Trophoblast cell (in vitro differentiated cells and primary cell): ENCODE data around the gene TUB.

Experiments used
- DNase-seq, 2 donors: peaks; one replicate each; pipeline ENCODE4 v3.0.0-alpha.2; 2016
- H2AFZ ChIP-seq: 2 replicates; pipeline ENCODE4 v1.6.1; 2013; ENCODE audit warnings: low read length, moderate library complexity, mild to moderate bottlenecking; ENCODE audit not compliant: insufficient read depth, poor library complexity
- H2AK5ac ChIP-seq: 2 replicates; pipeline ENCODE4 v1.6.1; 2013; ENCODE audit warnings: mild to moderate bottlenecking, low read length
- H2BK120ac ChIP-seq: 2 replicates; pipeline ENCODE4 v1.6.1; 2013; ENCODE audit warnings: low read length, mild to moderate bottlenecking, moderate library complexity; ENCODE audit not compliant: insufficient read depth, poor library complexity
- H2BK12ac ChIP-seq: 2 replicates; pipeline ENCODE4 v1.6.1; 2013; ENCODE audit warnings: mild to moderate bottlenecking, low read length, moderate library complexity
- H2BK5ac ChIP-seq: 2 replicates; pipeline ENCODE4 v1.6.1; 2013; ENCODE audit warnings: low read length, low read depth, moderate library complexity, mild to moderate bottlenecking; ENCODE audit not compliant: poor library complexity
- H3K14ac ChIP-seq: 2 replicates; pipeline ENCODE4 v1.6.1; 2013; ENCODE audit warnings: mild to moderate bottlenecking, low read length
- H3K18ac ChIP-seq: 2 replicates; pipeline ENCODE4 v1.6.1; 2013; ENCODE audit warnings: mild to moderate bottlenecking, low read length
- H3K23ac ChIP-seq: 2 replicates; pipeline ENCODE4 v1.6.1; 2013; ENCODE audit warnings: low read length
- H3K27ac ChIP-seq: 2 replicates; pipeline ENCODE4 v1.5.1; 2013; ENCODE audit warnings: low read depth, mild to moderate bottlenecking, inconsistent platforms, low read length, moderate library complexity
- H3K27me3 ChIP-seq: 2 replicates; pipeline ENCODE4 v1.6.1; 2013; ENCODE audit warnings: inconsistent platforms, mild to moderate bottlenecking, low read length, moderate library complexity; ENCODE audit not compliant: insufficient read depth
- H3K36me3 ChIP-seq, 2 experiments: 1 replicate in 1 of 2; 2 replicates in 1 of 2; pipeline ENCODE4 v1.6.1; 2013; ENCODE audit warnings: low read length in 2 of 2, mild to moderate bottlenecking in 2 of 2, moderate library complexity in 1 of 2; ENCODE audit not compliant: insufficient read depth in 2 of 2, control insufficient read depth in 1 of 2
- H3K4ac ChIP-seq: 2 replicates; pipeline ENCODE4 v1.6.1; 2013; ENCODE audit warnings: low read depth, mild to moderate bottlenecking, low read length, moderate library complexity
- H3K4me1 ChIP-seq, 2 experiments: 1 replicate in 1 of 2; 2 replicates in 1 of 2; pipeline ENCODE4 v1.6.1; 2013; ENCODE audit warnings: low read length in 2 of 2, mild to moderate bottlenecking in 2 of 2, moderate library complexity in 1 of 2; ENCODE audit not compliant: insufficient read depth in 2 of 2, control insufficient read depth in 1 of 2
- H3K4me2 ChIP-seq: 2 replicates; pipeline ENCODE4 v1.6.1; 2013; ENCODE audit warnings: inconsistent platforms, mild to moderate bottlenecking, low read length, moderate library complexity
- H3K4me3 ChIP-seq: 2 replicates; pipeline ENCODE4 v1.5.1; 2013; ENCODE audit warnings: mild to moderate bottlenecking, low read depth, low read length, inconsistent platforms
- H3K79me1 ChIP-seq: one replicate; pipeline ENCODE4 v1.6.1; 2013; ENCODE audit warnings: low read length
- H3K79me2 ChIP-seq: 2 replicates; pipeline ENCODE4 v1.6.1; 2013; ENCODE audit warnings: low read length, mild to moderate bottlenecking; ENCODE audit not compliant: control insufficient read depth, insufficient read depth, poor library complexity
- H3K9ac ChIP-seq: 2 replicates; pipeline ENCODE4 v1.6.1; 2013; ENCODE audit warnings: mild to moderate bottlenecking, low read length
- H3K9me3 ChIP-seq: 2 replicates; pipeline ENCODE4 v1.6.1; 2013; ENCODE audit warnings: low read depth, mild to moderate bottlenecking, control low read depth, inconsistent platforms, low read length; ENCODE audit not compliant: insufficient read depth
- H4K12ac ChIP-seq: 2 replicates; pipeline ENCODE4 v1.6.1; 2013; ENCODE audit warnings: low read depth, mild to moderate bottlenecking, low read length, moderate library complexity
- H4K8ac ChIP-seq: 2 replicates; pipeline ENCODE4 v1.6.1; 2013; ENCODE audit warnings: low read depth, mild to moderate bottlenecking, low read length, moderate library complexity
- H4K91ac ChIP-seq: one replicate; pipeline ENCODE4 v1.6.1; 2013; ENCODE audit warnings: low read depth, mild to moderate bottlenecking, low read length, moderate library complexity
- WGBS: extraction: QIAGEN DNeasy Blood & Tissue Kit; methylation state at CpG from one replicate; pipeline ENCODE4 v1.1.7; 2013; ENCODE audit warnings: missing lambda C conversion rate; ENCODE audit not compliant: insufficient read length, insufficient coverage; ENCODE audit errors: extremely low coverage; 5-methylcytosine and 5-hydroxymethylcytosine counted together

TUB gene

DNA sequence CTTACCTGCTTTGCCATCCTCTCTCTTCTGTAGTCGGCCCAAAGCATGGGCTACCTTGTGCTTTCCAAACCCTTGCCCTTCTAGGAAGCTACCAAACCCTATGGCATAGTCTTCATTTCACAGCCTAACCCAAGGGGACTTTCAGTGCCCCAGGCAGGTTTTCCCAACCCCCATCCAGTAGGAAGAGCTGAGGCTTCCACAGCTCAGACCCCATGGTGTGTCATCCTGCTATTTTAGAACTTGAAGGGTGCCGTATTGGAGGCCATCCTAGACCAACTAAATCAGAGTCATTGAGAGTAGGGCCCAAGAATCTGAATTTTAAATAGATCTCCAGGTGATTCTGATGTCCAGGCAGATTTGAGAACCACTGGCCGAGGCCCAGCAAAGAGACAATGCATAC is 31.9 kb upstream of the TUB start:
- Histone ChIP-seq H3K36me3 (no peaks in the 10 kb centered on the region), H2BK12ac (no peak overlapping the region), H3K27me3 (peaks cover 2% of the 10 kb centered on the region), H3K4me3 (no peak overlapping the region), H3K4me1 (peaks cover 0 to 2% of the 10 kb centered on the region in 2 experiments), H3K79me2 (no peaks in the 10 kb centered on the region), H4K8ac (no peak overlapping the region), H2AK5ac (no peak overlapping the region), H3K79me1 (no peaks in the 10 kb centered on the region), H2BK120ac (no peak overlapping the region), H2AFZ (no peak overlapping the region), H3K4ac (no peak overlapping the region), H3K9me3 (no peaks in the 10 kb centered on the region), H2BK5ac (no peak overlapping the region), H3K18ac (no peak overlapping the region), H4K12ac (no peak overlapping the region), H3K23ac (peak overlapping the region; percentile 80), H3K4me2 (no peak overlapping the region), H3K9ac (peak overlapping the region; percentile 13), H3K27ac (no peak overlapping the region), H4K91ac (no peak overlapping the region), H3K14ac (no peak overlapping the region)
- no peak for DNase-seq
- no CpG with 5 or more reads among the region's 3 CpGs for WGBS

DNA sequence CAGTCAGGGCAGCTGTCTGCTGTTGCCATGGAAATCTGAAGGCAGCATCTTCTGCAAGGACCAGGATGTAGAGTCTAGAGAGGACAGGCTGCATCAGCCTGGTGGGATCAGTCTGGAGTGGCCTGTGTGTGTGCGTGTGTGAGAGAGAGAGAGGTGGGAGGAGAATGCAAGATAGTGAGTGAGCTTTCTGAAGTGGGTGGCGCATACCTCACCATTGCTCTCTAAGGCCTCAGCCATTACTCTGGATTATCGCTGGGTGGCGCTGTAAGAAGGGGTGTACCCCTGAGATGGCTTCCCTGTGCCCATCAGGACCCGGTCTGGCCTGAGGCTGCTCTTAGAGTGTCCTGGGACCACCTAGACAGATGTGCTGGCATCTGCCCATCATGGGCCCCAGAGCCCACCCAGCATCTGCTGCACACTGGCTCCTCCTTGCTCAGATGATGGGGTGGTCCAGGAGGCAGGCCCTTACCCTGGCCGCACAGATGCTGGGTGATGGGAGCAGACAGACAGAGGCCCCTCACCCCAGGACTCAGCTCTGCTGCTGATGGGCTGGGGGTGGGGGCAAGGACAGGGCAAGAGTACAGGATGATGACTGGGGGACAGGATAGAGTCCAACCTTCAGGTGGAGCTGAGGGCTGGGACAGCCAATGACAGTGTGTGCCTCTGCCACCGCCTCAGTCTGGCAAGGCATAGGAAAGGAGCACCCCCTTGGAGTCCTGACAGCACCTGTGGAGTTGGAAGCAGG is 25.7 kb upstream of the TUB start:
- Histone ChIP-seq H2AFZ (no peak overlapping the region), H2BK5ac (no peak overlapping the region), H3K27me3 (no peaks in the 10 kb centered on the region), H3K4me1 (no peaks in the 10 kb centered on the region), H4K91ac (no peak overlapping the region), H3K23ac (no peak overlapping the region), H3K36me3 (no peaks in the 10 kb centered on the region), H4K12ac (no peak overlapping the region), H3K79me1 (no peaks in the 10 kb centered on the region), H3K4me2 (no peak overlapping the region), H3K79me2 (no peaks in the 10 kb centered on the region), H2BK12ac (no peak overlapping the region), H3K4ac (no peak overlapping the region), H3K18ac (no peak overlapping the region), H3K9ac (no peak overlapping the region), H3K4me3 (no peak overlapping the region), H3K9me3 (no peaks in the 10 kb centered on the region), H2AK5ac (no peak overlapping the region), H3K14ac (no peak overlapping the region), H2BK120ac (no peak overlapping the region), H3K27ac (no peak overlapping the region), H4K8ac (no peak overlapping the region)
- no CpG with 5 or more reads among the region's 7 CpGs for WGBS
- no peak for DNase-seq

DNA sequence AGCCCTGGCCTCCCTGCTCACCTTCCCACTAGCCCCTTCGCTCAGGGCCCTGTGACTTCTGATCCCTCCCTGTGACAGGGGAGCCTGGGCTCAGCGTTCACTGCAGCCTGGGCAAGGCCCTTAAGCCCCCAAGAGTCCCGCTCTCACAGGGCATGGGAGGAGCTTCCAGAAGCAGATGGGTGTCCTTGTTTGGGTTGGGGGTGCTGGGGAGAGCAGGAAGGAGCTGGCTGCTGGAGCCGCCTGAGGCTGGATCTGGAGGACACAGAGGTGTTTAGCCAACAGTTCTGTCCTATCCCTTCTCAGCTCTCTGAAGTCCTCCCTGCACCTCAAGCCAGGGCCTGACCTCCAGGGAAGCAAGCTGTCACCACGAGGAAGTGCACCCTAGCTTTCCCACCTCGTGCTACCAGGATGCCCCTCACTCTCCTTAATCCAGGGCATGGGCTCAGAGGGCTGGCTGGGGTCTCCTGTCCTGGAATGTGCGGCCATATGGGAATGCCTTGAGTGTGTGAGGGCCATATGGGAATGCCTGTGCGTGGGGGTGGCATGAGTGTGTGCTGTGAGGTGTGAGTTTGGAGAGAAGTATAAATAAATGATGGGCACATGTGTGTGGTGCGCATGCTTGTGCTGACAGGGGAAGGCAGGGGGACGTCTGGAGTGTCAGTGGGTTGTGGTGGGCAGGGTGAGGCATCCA is 25.0 kb upstream of the TUB start:
- Histone ChIP-seq H3K27me3 (no peaks in the 10 kb centered on the region), H2AFZ (no peak overlapping the region), H3K4me2 (no peak overlapping the region), H3K36me3 (no peaks in the 10 kb centered on the region), H3K9me3 (no peaks in the 10 kb centered on the region), H4K8ac (no peak overlapping the region), H2AK5ac (no peak overlapping the region), H3K4me1 (no peaks in the 10 kb centered on the region), H2BK12ac (no peak overlapping the region), H3K79me1 (no peaks in the 10 kb centered on the region), H3K79me2 (no peaks in the 10 kb centered on the region), H3K9ac (no peak overlapping the region), H2BK120ac (no peak overlapping the region), H2BK5ac (no peak overlapping the region), H4K91ac (no peak overlapping the region), H3K14ac (no peak overlapping the region), H3K18ac (no peak overlapping the region), H3K4ac (no peak overlapping the region), H3K23ac (no peak overlapping the region), H3K4me3 (no peak overlapping the region), H4K12ac (no peak overlapping the region), H3K27ac (no peak overlapping the region)
- DNase-seq, result no peak
- no CpG with 5 or more reads among the region's 10 CpGs for WGBS

DNA sequence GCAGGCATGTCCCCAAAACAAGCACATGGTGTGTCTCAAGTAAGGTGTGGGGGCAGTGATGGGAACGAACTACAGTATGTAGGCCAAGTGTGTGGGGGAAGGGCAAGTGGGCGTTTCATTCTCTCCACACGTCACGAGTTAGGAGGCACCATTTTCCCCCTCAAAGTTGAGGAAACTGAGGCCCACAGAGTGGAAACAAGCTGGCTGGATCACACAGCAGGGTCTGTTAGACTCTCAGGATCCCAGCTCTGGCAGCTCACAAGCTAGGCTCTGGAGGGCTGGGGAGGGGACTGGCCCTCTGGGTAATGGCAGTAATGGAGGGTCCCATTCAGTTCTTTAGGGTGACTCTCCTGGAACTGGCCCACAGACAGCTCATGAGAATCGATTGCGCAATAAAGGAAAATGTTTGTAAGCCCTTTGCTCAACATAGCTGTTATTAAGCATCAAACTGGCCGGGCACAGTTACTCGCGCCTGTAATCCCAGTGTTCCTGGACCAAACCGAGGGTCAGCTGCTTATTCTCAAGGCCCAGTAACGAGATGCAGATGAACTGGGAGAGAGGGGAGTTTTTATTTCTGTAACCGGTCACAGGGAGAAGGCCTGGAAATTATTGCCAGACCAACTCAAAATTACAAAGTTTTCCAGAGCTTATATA is 24.1 kb upstream of the TUB start:
- Histone ChIP-seq H4K8ac (no peak overlapping the region), H3K14ac (no peak overlapping the region), H3K23ac (no peak overlapping the region), H3K79me2 (no peaks in the 10 kb centered on the region), H2AK5ac (no peak overlapping the region), H3K4me3 (no peak overlapping the region), H3K36me3 (no peaks in the 10 kb centered on the region), H4K12ac (no peak overlapping the region), H3K27ac (no peak overlapping the region), H2BK12ac (no peak overlapping the region), H2BK120ac (no peak overlapping the region), H3K4me2 (no peak overlapping the region), H3K79me1 (no peaks in the 10 kb centered on the region), H3K9ac (no peak overlapping the region), H3K18ac (no peak overlapping the region), H3K4me1 (no peaks in the 10 kb centered on the region), H2AFZ (no peak overlapping the region), H2BK5ac (no peak overlapping the region), H3K9me3 (no peaks in the 10 kb centered on the region), H3K27me3 (no peaks in the 10 kb centered on the region), H3K4ac (no peak overlapping the region), H4K91ac (no peak overlapping the region)
- no CpG with 5 or more reads among the region's 12 CpGs for WGBS
- peak in 1 of 2 donors; percentile 39 for DNase-seq
